ENCODE measurements around the gene PLA2G6.

Gene PLA2G6

GRCh38 chr22:38201371-38201710, 19.7 kb upstream of the PLA2G6 start:
- H3K18ac ChIP-seq (ENCODE audit: low read length) = peak overlapping the region; percentile 84
- DNase-seq (ENCODE audit: low spot score) = no peak
- H2AFZ ChIP-seq (ENCODE audit: low read length) = peak overlapping the region; percentile 92
- no peak overlapping the region for H3K4ac ChIP-seq (ENCODE audit: low read length)
- peaks cover 8 to 10% of the 10 kb centered on the region in 2 donors for H3K4me1 ChIP-seq (ENCODE audit: control insufficient read depth in 2 of 2, insufficient read depth in 1 of 2, low read depth in 1 of 2, low read length in 2 of 2)
- peak overlapping the region; percentile 50 to 69 for H3K4me3 ChIP-seq (ENCODE audit: low read length in 2 of 2)
- peaks cover 0 to 1% of the 10 kb centered on the region in 2 donors for H3K9me3 ChIP-seq (replicated peaks in 1 of 2; ENCODE audit: control insufficient read depth in 2 of 2, insufficient read depth in 1 of 2, low read depth in 1 of 2, low read length in 2 of 2)
- no CpG with 5 or more reads among the region's 8 CpGs for WGBS, 2 donors (ENCODE audit: extremely low coverage in 2 of 2, insufficient read length in 2 of 2, insufficient replicate concordance in 1 of 2)
- H2BK5ac ChIP-seq (ENCODE audit: low read length) = peak overlapping the region; percentile 26
- no peak overlapping the region for H3K23ac ChIP-seq (ENCODE audit: low read depth, low read length, poor library complexity)
- H2BK12ac ChIP-seq (ENCODE audit: low read length) = no peak overlapping the region
- H3K27me3 ChIP-seq (ENCODE audit: control insufficient read depth in 3 of 3, insufficient read depth in 3 of 3, low read depth in 1 of 3, low read length in 3 of 3) = peaks cover 0 to 23% (median 0%) of the 10 kb centered on the region in 3 experiments
- H4K91ac ChIP-seq (ENCODE audit: low read depth, low read length, poor library complexity) = no peak overlapping the region
- H3K4me2 ChIP-seq (ENCODE audit: insufficient read depth, low read length, poor library complexity, severe bottlenecking) = peak overlapping the region; percentile 85
- H3K14ac ChIP-seq (ENCODE audit: low read length) = no peak overlapping the region
- peaks cover 2% of the 10 kb centered on the region for H3K79me1 ChIP-seq (ENCODE audit: low read depth, low read length)
- no peak overlapping the region for H3K9ac ChIP-seq (ENCODE audit: low read depth, low read length, poor library complexity)
- H3K27ac ChIP-seq (replicated peaks; ENCODE audit: low read length) = no peak overlapping the region
- H3K36me3 ChIP-seq (replicated peaks in 1 of 2; ENCODE audit: control insufficient read depth in 2 of 2, insufficient read depth in 2 of 2, low read length in 2 of 2) = no peaks in the 10 kb centered on the region
- H2AK5ac ChIP-seq (ENCODE audit: low read depth, low read length) = peak overlapping the region; percentile 68
- H2BK120ac ChIP-seq (ENCODE audit: low read depth, low read length) = no peak overlapping the region
- peak overlapping the region; percentile 70 for H4K8ac ChIP-seq (ENCODE audit: low read depth, low read length)
- H2BK15ac ChIP-seq (ENCODE audit: low read length) = peak overlapping the region; percentile 30

GRCh38 chr22:38199826-38200559, 18.4 kb upstream of the PLA2G6 start:
- DNase-seq (ENCODE audit: low spot score) = no peak
- Histone ChIP-seq H3K18ac (ENCODE audit: low read length) (no peak overlapping the region), H3K9me3 (replicated peaks in 1 of 2; ENCODE audit: control insufficient read depth in 2 of 2, insufficient read depth in 1 of 2, low read depth in 1 of 2, low read length in 2 of 2) (peaks cover 0 to 1% of the 10 kb centered on the region in 2 donors), H3K36me3 (replicated peaks in 1 of 2; ENCODE audit: control insufficient read depth in 2 of 2, insufficient read depth in 2 of 2, low read length in 2 of 2) (no peaks in the 10 kb centered on the region), H2AFZ (ENCODE audit: low read length) (no peak overlapping the region), H3K4me1 (ENCODE audit: control insufficient read depth in 2 of 2, insufficient read depth in 1 of 2, low read depth in 1 of 2, low read length in 2 of 2) (peaks cover 8 to 10% of the 10 kb centered on the region in 2 donors), H3K4me3 (ENCODE audit: low read length in 2 of 2) (no peak overlapping the region), H3K27me3 (ENCODE audit: control insufficient read depth in 3 of 3, insufficient read depth in 3 of 3, low read depth in 1 of 3, low read length in 3 of 3) (peaks cover 0 to 23% (median 0%) of the 10 kb centered on the region in 3 experiments), H4K91ac (ENCODE audit: low read depth, low read length, poor library complexity) (no peak overlapping the region), H3K79me1 (ENCODE audit: low read depth, low read length) (peaks cover 2% of the 10 kb centered on the region), H4K8ac (ENCODE audit: low read depth, low read length) (no peak overlapping the region), H2AK5ac (ENCODE audit: low read depth, low read length) (peak overlapping the region; percentile 71), H2BK12ac (ENCODE audit: low read length) (no peak overlapping the region), H3K9ac (ENCODE audit: low read depth, low read length, poor library complexity) (no peak overlapping the region), H3K27ac (replicated peaks; ENCODE audit: low read length) (no peak overlapping the region), H3K14ac (ENCODE audit: low read length) (no peak overlapping the region), H2BK120ac (ENCODE audit: low read depth, low read length) (no peak overlapping the region), H3K4ac (ENCODE audit: low read length) (no peak overlapping the region), H2BK5ac (ENCODE audit: low read length) (no peak overlapping the region), H2BK15ac (ENCODE audit: low read length) (no peak overlapping the region), H3K4me2 (ENCODE audit: insufficient read depth, low read length, poor library complexity, severe bottlenecking) (no peak overlapping the region), H3K23ac (ENCODE audit: low read depth, low read length, poor library complexity) (no peak overlapping the region)
- no CpG with 5 or more reads among the region's 10 CpGs for WGBS, 2 donors (ENCODE audit: extremely low coverage in 2 of 2, insufficient read length in 2 of 2, insufficient replicate concordance in 1 of 2)

GRCh38 chr22:38196791-38197419, 15.3 kb upstream of the PLA2G6 start:
- no peak overlapping the region for H2BK15ac ChIP-seq (ENCODE audit: low read length)
- no peak overlapping the region for H4K91ac ChIP-seq (ENCODE audit: low read depth, low read length, poor library complexity)
- no peak overlapping the region for H3K27ac ChIP-seq (replicated peaks; ENCODE audit: low read length)
- no peak overlapping the region for H3K14ac ChIP-seq (ENCODE audit: low read length)
- no peak overlapping the region for H3K23ac ChIP-seq (ENCODE audit: low read depth, low read length, poor library complexity)
- H3K4me3 ChIP-seq (ENCODE audit: low read length in 2 of 2) = no peak overlapping the region
- peaks cover 0 to 1% of the 10 kb centered on the region in 2 donors for H3K9me3 ChIP-seq (replicated peaks in 1 of 2; ENCODE audit: control insufficient read depth in 2 of 2, insufficient read depth in 1 of 2, low read depth in 1 of 2, low read length in 2 of 2)
- H2BK120ac ChIP-seq (ENCODE audit: low read depth, low read length) = no peak overlapping the region
- no peak overlapping the region for H3K4ac ChIP-seq (ENCODE audit: low read length)
- H4K8ac ChIP-seq (ENCODE audit: low read depth, low read length) = no peak overlapping the region
- H3K9ac ChIP-seq (ENCODE audit: low read depth, low read length, poor library complexity) = no peak overlapping the region
- H2BK12ac ChIP-seq (ENCODE audit: low read length) = no peak overlapping the region
- H2AFZ ChIP-seq (ENCODE audit: low read length) = no peak overlapping the region
- no peak overlapping the region for H3K18ac ChIP-seq (ENCODE audit: low read length)
- peaks cover 0 to 4% (median 0%) of the 10 kb centered on the region in 3 experiments for H3K27me3 ChIP-seq (ENCODE audit: control insufficient read depth in 3 of 3, insufficient read depth in 3 of 3, low read depth in 1 of 3, low read length in 3 of 3)
- H2AK5ac ChIP-seq (ENCODE audit: low read depth, low read length) = no peak overlapping the region
- no peak overlapping the region for H3K4me2 ChIP-seq (ENCODE audit: insufficient read depth, low read length, poor library complexity, severe bottlenecking)
- no peaks in the 10 kb centered on the region for H3K36me3 ChIP-seq (replicated peaks in 1 of 2; ENCODE audit: control insufficient read depth in 2 of 2, insufficient read depth in 2 of 2, low read length in 2 of 2)
- DNase-seq (ENCODE audit: low spot score) = no peak
- peaks cover 4% of the 10 kb centered on the region in 2 donors for H3K4me1 ChIP-seq (ENCODE audit: control insufficient read depth in 2 of 2, insufficient read depth in 1 of 2, low read depth in 1 of 2, low read length in 2 of 2)
- WGBS, 2 donors (ENCODE audit: extremely low coverage in 2 of 2, insufficient read length in 2 of 2, insufficient replicate concordance in 1 of 2) = no CpG with 5 or more reads among the region's 19 CpGs
- no peak overlapping the region for H2BK5ac ChIP-seq (ENCODE audit: low read length)
- H3K79me1 ChIP-seq (ENCODE audit: low read depth, low read length) = no peaks in the 10 kb centered on the region

GRCh38 chr22:38193580-38193979, 11.9 kb upstream of the PLA2G6 start:
- no peak overlapping the region for H2BK15ac ChIP-seq (ENCODE audit: low read length)
- no peaks in the 10 kb centered on the region for H3K36me3 ChIP-seq (replicated peaks in 1 of 2; ENCODE audit: control insufficient read depth in 2 of 2, insufficient read depth in 2 of 2, low read length in 2 of 2)
- H3K4me1 ChIP-seq (ENCODE audit: control insufficient read depth in 2 of 2, insufficient read depth in 1 of 2, low read depth in 1 of 2, low read length in 2 of 2) = peaks cover 2 to 3% of the 10 kb centered on the region in 2 donors
- no peak overlapping the region for H3K4ac ChIP-seq (ENCODE audit: low read length)
- no peak overlapping the region for H2BK120ac ChIP-seq (ENCODE audit: low read depth, low read length)
- H3K9ac ChIP-seq (ENCODE audit: low read depth, low read length, poor library complexity) = no peak overlapping the region
- H3K18ac ChIP-seq (ENCODE audit: low read length) = no peak overlapping the region
- no peak overlapping the region for H3K27ac ChIP-seq (replicated peaks; ENCODE audit: low read length)
- no peak overlapping the region for H2AFZ ChIP-seq (ENCODE audit: low read length)
- no CpG with 5 or more reads among the region's 6 CpGs for WGBS, 2 donors (ENCODE audit: extremely low coverage in 2 of 2, insufficient read length in 2 of 2, insufficient replicate concordance in 1 of 2)
- no peak overlapping the region for H2BK5ac ChIP-seq (ENCODE audit: low read length)
- no peaks in the 10 kb centered on the region for H3K27me3 ChIP-seq (ENCODE audit: control insufficient read depth in 3 of 3, insufficient read depth in 3 of 3, low read depth in 1 of 3, low read length in 3 of 3)
- peaks cover 0 to 1% of the 10 kb centered on the region in 2 donors for H3K9me3 ChIP-seq (replicated peaks in 1 of 2; ENCODE audit: control insufficient read depth in 2 of 2, insufficient read depth in 1 of 2, low read depth in 1 of 2, low read length in 2 of 2)
- H3K79me1 ChIP-seq (ENCODE audit: low read depth, low read length) = no peaks in the 10 kb centered on the region
- no peak overlapping the region for H4K8ac ChIP-seq (ENCODE audit: low read depth, low read length)
- H4K91ac ChIP-seq (ENCODE audit: low read depth, low read length, poor library complexity) = no peak overlapping the region
- H2BK12ac ChIP-seq (ENCODE audit: low read length) = no peak overlapping the region
- no peak overlapping the region for H3K14ac ChIP-seq (ENCODE audit: low read length)
- H3K4me3 ChIP-seq (ENCODE audit: low read length in 2 of 2) = no peak overlapping the region
- H3K4me2 ChIP-seq (ENCODE audit: insufficient read depth, low read length, poor library complexity, severe bottlenecking) = no peak overlapping the region
- no peak overlapping the region for H3K23ac ChIP-seq (ENCODE audit: low read depth, low read length, poor library complexity)
- DNase-seq (ENCODE audit: low spot score) = no peak
- H2AK5ac ChIP-seq (ENCODE audit: low read depth, low read length) = no peak overlapping the region

All from neuronal stem cell (in vitro differentiated cells).